Natural killer cell treated with Interleukin-12 subunit alpha and Interleukin-12 subunit beta and Interleukin-15 and Interleukin-18, amount 100 ng/mL, for 72 hours (primary cell): ENCODE results near the gene INSL4. TPM values are rescaled to one million over a fixed set of nuclear protein-coding genes. Genes with fewer than 3 reads are reported as not detected.

Experiments used
- ATAC-seq, 2 donors: fragments of 150-1000 bp; cut with Tn5 transposase in 1 of 2; sonication (Bioruptor Pico), chemical (Tn5 transposase) in 1 of 2; 2 replicates each; pipeline ENCODE4 v1.10.0; 2021
- DNase-seq: peaks from one replicate; pipeline ENCODE4 v3.0.0; 2022; ENCODE audit warnings: low spot score
- H3K27ac Mint-ChIP-seq, 2 donors: 1 replicate in 1 of 2; 2 replicates in 1 of 2; pipeline ENCODE4 v1.8.0; 2022; ENCODE audit warnings: mixed read lengths in 2 of 2, mild to moderate bottlenecking in 1 of 2, moderate library complexity in 1 of 2
- H3K27me3 Mint-ChIP-seq, 2 donors: 1 replicate in 1 of 2; 2 replicates in 1 of 2; pipeline ENCODE4 v1.8.0; 2022; ENCODE audit warnings: mixed read lengths in 2 of 2
- H3K36me3 Mint-ChIP-seq: one replicate; pipeline ENCODE4 v1.8.0; 2022; ENCODE audit warnings: mixed read lengths
- H3K4me1 Mint-ChIP-seq, 2 donors: 1 replicate in 1 of 2; 2 replicates in 1 of 2; pipeline ENCODE4 v1.8.0; 2022; ENCODE audit warnings: low read depth in 2 of 2, mixed read lengths in 2 of 2, mild to moderate bottlenecking in 1 of 2
- H3K4me3 Mint-ChIP-seq: one replicate; pipeline ENCODE4 v1.8.0; 2022; ENCODE audit warnings: mixed read lengths
- H3K9me3 Mint-ChIP-seq: 2 replicates; pipeline ENCODE4 v1.8.0; 2022; ENCODE audit warnings: mixed read lengths
- total RNA-seq, 2 donors: library from RNA; stranded (reverse); gene quantifications; one replicate each; pipeline ENCODE4 v1.2.3, GENCODE V29; 2022

INSL4 gene
- total RNA-seq, 2 donors from 2014 or later, result not detected

DNA sequence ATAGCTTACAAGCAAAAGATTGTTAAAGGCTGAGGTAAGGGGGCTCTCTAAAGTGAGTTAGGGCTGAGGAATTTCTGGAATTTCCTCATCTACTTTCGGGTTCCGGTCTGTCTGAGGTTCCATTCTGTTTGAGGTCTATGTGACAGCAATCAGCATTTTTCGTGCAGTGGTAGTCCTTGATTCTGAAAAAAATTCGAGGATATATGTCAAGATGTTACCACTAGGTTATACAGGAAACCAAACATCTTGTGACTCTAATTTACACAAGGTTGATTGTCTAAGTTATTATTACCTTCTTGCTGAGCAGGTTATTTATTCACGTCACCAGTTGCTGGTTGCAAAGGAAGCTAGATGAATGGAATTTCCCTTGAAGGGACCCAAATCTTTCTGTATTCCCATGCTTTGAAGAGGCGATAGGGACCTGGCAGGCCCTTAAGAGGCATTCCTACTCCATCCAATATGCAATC is 38.1 kb downstream of the INSL4 start:
- Mint-ChIP-seq H3K9me3 (no peaks in the 10 kb centered on the region), H3K27me3 (no peaks in the 10 kb centered on the region), H3K4me3 (no peak overlapping the region), H3K4me1 (no peaks in the 10 kb centered on the region), H3K36me3 (no peaks in the 10 kb centered on the region), H3K27ac (no peak overlapping the region)
- DNase-seq (no peak), ATAC-seq (no peak)

GRCh38 chr9:5274770-5275169 is 43.6 kb downstream of the INSL4 start:
- H3K27me3 Mint-ChIP-seq, result no peaks in the 10 kb centered on the region
- H3K27ac Mint-ChIP-seq, result no peak overlapping the region
- no peak overlapping the region for H3K4me3 Mint-ChIP-seq
- H3K9me3 Mint-ChIP-seq, result no peaks in the 10 kb centered on the region
- ATAC-seq, result no peak
- no peak for DNase-seq
- peaks cover 4% of the 10 kb centered on the region for H3K36me3 Mint-ChIP-seq
- no peaks in the 10 kb centered on the region for H3K4me1 Mint-ChIP-seq

- Mint-ChIP-seq H3K4me1 (no peaks in the 10 kb centered on the region), H3K36me3 (peaks cover 4% of the 10 kb centered on the region), H3K4me3 (no peak overlapping the region), H3K27me3 (peaks cover 0 to 2% of the 10 kb centered on the region in 2 donors), H3K9me3 (no peaks in the 10 kb centered on the region), H3K27ac (no peak overlapping the region)
- ATAC-seq (no peak), DNase-seq (no peak)
Observed at GRCh38 chr9:5278486-5278885, 47.3 kb downstream of the INSL4 start.

Other genes starting within 250 kb of the INSL4 start
- gene JAK2, start 246.1 kb upstream of the INSL4 start, total RNA-seq, result 10 to 100 TPM; 34.6 to 35.9 TPM
- not detected for gene INSL6, start 45.8 kb upstream of the INSL4 start, total RNA-seq
- under 1 TPM in 1 of 2 donors, not detected in 1; 0.40 TPM for gene RLN2, start 73.3 kb downstream of the INSL4 start, total RNA-seq
- gene RLN1, start 108.5 kb downstream of the INSL4 start, total RNA-seq, result 1 to 10 TPM in 1 of 2 donors, not detected in 1; 1.1 TPM
- gene PLGRKT, start 206.5 kb downstream of the INSL4 start, total RNA-seq, result 10 to 100 TPM; 30.7 to 47.4 TPM
- gene CD274, start 219.1 kb downstream of the INSL4 start, total RNA-seq, result 100 to 1,000 TPM in 1 of 2 donors, 10 to 100 TPM in 1; 97.1 to 242 TPM